ENCODE data around the gene CFAP100.

Gene CFAP100

GRCh38 chr3:126450219-126450618 is 55.5 kb downstream of the CFAP100 start:
- H3K9ac ChIP-seq (ENCODE audit: low read depth, low read length) = no peak overlapping the region
- no peaks in the 10 kb centered on the region; the same call in 1 of the 2 replicates for H3K36me3 ChIP-seq (ENCODE audit: insufficient read depth, low read length)
- H3K4me1 ChIP-seq (ENCODE audit: insufficient read depth, low read length) = no peaks in the 10 kb centered on the region
- H3K9me3 ChIP-seq (ENCODE audit: control insufficient read depth, insufficient read depth, low read length) = no peaks in the 10 kb centered on the region

- H3K36me3 ChIP-seq (ENCODE audit: insufficient read depth, low read length) = no peaks in the 10 kb centered on the region; the same call in 1 of the 2 replicates
- no peaks in the 10 kb centered on the region for H3K4me1 ChIP-seq (ENCODE audit: insufficient read depth, low read length)
- H3K9me3 ChIP-seq (ENCODE audit: control insufficient read depth, insufficient read depth, low read length) = no peaks in the 10 kb centered on the region
- no peak overlapping the region for H3K9ac ChIP-seq (ENCODE audit: low read depth, low read length)
Measured at GRCh38 chr3:126450744-126451143, 56.0 kb downstream of the CFAP100 start.

- H3K36me3 ChIP-seq (ENCODE audit: insufficient read depth, low read length) = no peaks in the 10 kb centered on the region; the same call in 1 of the 2 replicates
Measured at GRCh38 chr3:126451511-126451910, 56.8 kb downstream of the CFAP100 start.

GRCh38 chr3:126452213-126452612 is 57.5 kb downstream of the CFAP100 start:
- Histone ChIP-seq H3K9ac (ENCODE audit: low read depth, low read length) (no peak overlapping the region), H3K36me3 (ENCODE audit: insufficient read depth, low read length) (no peaks in the 10 kb centered on the region; the same call in 1 of the 2 replicates), H3K4me1 (ENCODE audit: insufficient read depth, low read length) (no peaks in the 10 kb centered on the region), H3K9me3 (ENCODE audit: control insufficient read depth, insufficient read depth, low read length) (no peaks in the 10 kb centered on the region)

More at GRCh38 chr3:126451511-126451910, 56.8 kb downstream of the CFAP100 start:
- Histone ChIP-seq H3K4me1 (ENCODE audit: insufficient read depth, low read length) (no peaks in the 10 kb centered on the region), H3K9me3 (ENCODE audit: control insufficient read depth, insufficient read depth, low read length) (no peaks in the 10 kb centered on the region), H3K9ac (ENCODE audit: low read depth, low read length) (no peak overlapping the region)

GRCh38 chr3:126454025-126454424 is 59.3 kb downstream of the CFAP100 start:
- Histone ChIP-seq H3K4me1 (ENCODE audit: insufficient read depth, low read length) (no peaks in the 10 kb centered on the region), H3K9me3 (ENCODE audit: control insufficient read depth, insufficient read depth, low read length) (no peaks in the 10 kb centered on the region), H3K9ac (ENCODE audit: low read depth, low read length) (no peak overlapping the region), H3K36me3 (ENCODE audit: insufficient read depth, low read length) (peaks cover 12% of the 10 kb centered on the region)

- Histone ChIP-seq H3K9me3 (ENCODE audit: control insufficient read depth, insufficient read depth, low read length) (no peaks in the 10 kb centered on the region), H3K36me3 (ENCODE audit: insufficient read depth, low read length) (peaks cover 14% of the 10 kb centered on the region), H3K9ac (ENCODE audit: low read depth, low read length) (no peak overlapping the region), H3K4me1 (ENCODE audit: insufficient read depth, low read length) (no peaks in the 10 kb centered on the region)
Measured at GRCh38 chr3:126454437-126455198, 59.9 kb downstream of the CFAP100 start.

- H3K9me3 ChIP-seq (ENCODE audit: control insufficient read depth, insufficient read depth, low read length) = no peaks in the 10 kb centered on the region
- no peak overlapping the region for H3K9ac ChIP-seq (ENCODE audit: low read depth, low read length)
- H3K4me1 ChIP-seq (ENCODE audit: insufficient read depth, low read length) = no peaks in the 10 kb centered on the region
- H3K36me3 ChIP-seq (ENCODE audit: insufficient read depth, low read length) = peaks cover 18% of the 10 kb centered on the region
Measured at GRCh38 chr3:126456211-126456610, 61.5 kb downstream of the CFAP100 start.

GRCh38 chr3:126456766-126457388 is 62.2 kb downstream of the CFAP100 start:
- Histone ChIP-seq H3K36me3 (ENCODE audit: insufficient read depth, low read length) (peaks cover 18% of the 10 kb centered on the region), H3K9me3 (ENCODE audit: control insufficient read depth, insufficient read depth, low read length) (no peaks in the 10 kb centered on the region), H3K4me1 (ENCODE audit: insufficient read depth, low read length) (no peaks in the 10 kb centered on the region), H3K9ac (ENCODE audit: low read depth, low read length) (no peak overlapping the region)

GRCh38 chr3:126459111-126459762 is 64.5 kb downstream of the CFAP100 start:
- peaks cover 22% of the 10 kb centered on the region for H3K36me3 ChIP-seq (ENCODE audit: insufficient read depth, low read length)
- no peaks in the 10 kb centered on the region for H3K9me3 ChIP-seq (ENCODE audit: control insufficient read depth, insufficient read depth, low read length)
- H3K4me1 ChIP-seq (ENCODE audit: insufficient read depth, low read length) = no peaks in the 10 kb centered on the region
- no peak overlapping the region for H3K9ac ChIP-seq (ENCODE audit: low read depth, low read length)

GRCh38 chr3:126459763-126460127 is 65.0 kb downstream of the CFAP100 start:
- no peak overlapping the region for H3K9ac ChIP-seq (ENCODE audit: low read depth, low read length)
- H3K36me3 ChIP-seq (ENCODE audit: insufficient read depth, low read length) = peaks cover 27% of the 10 kb centered on the region
- no peaks in the 10 kb centered on the region for H3K4me1 ChIP-seq (ENCODE audit: insufficient read depth, low read length)
- no peaks in the 10 kb centered on the region for H3K9me3 ChIP-seq (ENCODE audit: control insufficient read depth, insufficient read depth, low read length)

- Histone ChIP-seq H3K4me1 (ENCODE audit: insufficient read depth, low read length) (no peaks in the 10 kb centered on the region), H3K9me3 (ENCODE audit: control insufficient read depth, insufficient read depth, low read length) (no peaks in the 10 kb centered on the region), H3K36me3 (ENCODE audit: insufficient read depth, low read length) (peaks cover 28% of the 10 kb centered on the region), H3K9ac (ENCODE audit: low read depth, low read length) (no peak overlapping the region)
Measured at GRCh38 chr3:126460381-126460780, 65.7 kb downstream of the CFAP100 start.

- H3K36me3 ChIP-seq (ENCODE audit: insufficient read depth, low read length) = peaks cover 32% of the 10 kb centered on the region
- H3K9ac ChIP-seq (ENCODE audit: low read depth, low read length) = no peak overlapping the region
- H3K9me3 ChIP-seq (ENCODE audit: control insufficient read depth, insufficient read depth, low read length) = no peaks in the 10 kb centered on the region
- H3K4me1 ChIP-seq (ENCODE audit: insufficient read depth, low read length) = no peaks in the 10 kb centered on the region
Measured at GRCh38 chr3:126461450-126462070, 66.9 kb downstream of the CFAP100 start.

GRCh38 chr3:126463521-126463920 is 68.8 kb downstream of the CFAP100 start:
- no peak overlapping the region for H3K9ac ChIP-seq (ENCODE audit: low read depth, low read length)
- no peaks in the 10 kb centered on the region for H3K9me3 ChIP-seq (ENCODE audit: control insufficient read depth, insufficient read depth, low read length)
- H3K4me1 ChIP-seq (ENCODE audit: insufficient read depth, low read length) = no peaks in the 10 kb centered on the region
- peaks cover 21% of the 10 kb centered on the region for H3K36me3 ChIP-seq (ENCODE audit: insufficient read depth, low read length)

- Histone ChIP-seq H3K9me3 (ENCODE audit: control insufficient read depth, insufficient read depth, low read length) (no peaks in the 10 kb centered on the region), H3K4me1 (ENCODE audit: insufficient read depth, low read length) (no peaks in the 10 kb centered on the region), H3K36me3 (ENCODE audit: insufficient read depth, low read length) (peaks cover 23% of the 10 kb centered on the region), H3K9ac (ENCODE audit: low read depth, low read length) (no peak overlapping the region)
Measured at GRCh38 chr3:126464093-126464492, 69.4 kb downstream of the CFAP100 start.
